CD4-positive, alpha-beta T cell (primary cell): ENCODE measurements around the gene TMBIM1. TPM values are rescaled to one million over a fixed set of nuclear protein-coding genes. Genes with fewer than 3 reads are reported as not detected.

ENCODE experiments used
- ATAC-seq: fragments of 200-7000 bp; cut with Tn5 transposase; one replicate; pipeline ENCODE4 v1.10.0; 2022; ENCODE audit warnings: mild to moderate bottlenecking; ENCODE audit not compliant: poor library complexity
- CTCF ChIA-PET: fragments of 350-600 bp; sonication (Branson Sonifier 250); formaldehyde crosslinking; loops from one replicate; lab custom pipeline; 2021; ENCODE audit warnings: antibody characterized with exemption, inconsistent platforms; lab: Charles Lee
- POLR2A ChIA-PET: fragments of 350-600 bp; sonication (Branson Sonifier 250); formaldehyde crosslinking; loops from one replicate; lab custom pipeline; 2021; ENCODE audit warnings: antibody characterized with exemption, inconsistent platforms; lab: Charles Lee
- DNase-seq, 14 experiments: peaks; one replicate each; pipeline ENCODE4 v3.0.0-alpha.2; 2013 to 2020; ENCODE audit warnings: mixed read lengths in 2 of 14
- H3K27ac ChIP-seq, 2 donors: one replicate each; pipeline versions ENCODE4 v1.5.1 to v1.7.0; 2013; ENCODE audit warnings: low read length in 2 of 2, low read depth in 1 of 2, mild to moderate bottlenecking in 1 of 2
- H3K27me3 ChIP-seq, 2 experiments: 1 replicate in 1 of 2; 2 replicates in 1 of 2; pipeline versions ENCODE4 v1.6.1 to v1.7.0; 2013; ENCODE audit warnings: low read length in 2 of 2, control low read depth in 1 of 2, mild to moderate bottlenecking in 1 of 2, moderate library complexity in 1 of 2; ENCODE audit not compliant: insufficient read depth in 2 of 2, control insufficient read depth in 1 of 2
- H3K36me3 ChIP-seq: one replicate; pipeline ENCODE4 v1.6.1; 2013; ENCODE audit warnings: low read length, control low read depth; ENCODE audit not compliant: insufficient read depth
- H3K4me1 ChIP-seq: one replicate; pipeline ENCODE4 v1.6.1; 2013; ENCODE audit warnings: low read length, control low read depth; ENCODE audit not compliant: insufficient read depth
- H3K4me3 ChIP-seq: one replicate; pipeline ENCODE4 v1.5.1; 2013; ENCODE audit warnings: mild to moderate bottlenecking, low read length, moderate library complexity
- H3K9me3 ChIP-seq, 2 experiments: 1 replicate in 1 of 2; 2 replicates in 1 of 2; pipeline versions ENCODE4 v1.6.1 to v1.7.0; 2013; ENCODE audit warnings: low read length in 2 of 2, mild to moderate bottlenecking in 2 of 2, control low read depth in 1 of 2, moderate library complexity in 1 of 2; ENCODE audit not compliant: control insufficient read depth in 1 of 2, insufficient read depth in 1 of 2
- H3K27ac Mint-ChIP-seq: one replicate; pipeline ENCODE4 v1.8.0; 2020; ENCODE audit warnings: mixed read lengths
- H3K27me3 Mint-ChIP-seq: one replicate; pipeline ENCODE4 v1.8.0; 2021; ENCODE audit warnings: mixed read lengths
- H3K36me3 Mint-ChIP-seq: one replicate; pipeline ENCODE4 v1.8.0; 2021; ENCODE audit warnings: low read depth, mixed read lengths
- H3K4me1 Mint-ChIP-seq: one replicate; pipeline ENCODE4 v1.8.0; 2021; ENCODE audit warnings: low read depth, mixed read lengths
- H3K4me3 Mint-ChIP-seq: one replicate; pipeline ENCODE4 v1.8.0; 2020; ENCODE audit warnings: mild to moderate bottlenecking, mixed read lengths
- H3K9me3 Mint-ChIP-seq: one replicate; pipeline ENCODE4 v1.8.0; 2020; ENCODE audit warnings: mixed read lengths
- CTCF ChIP-seq: fragments of 200-600 bp; IDR thresholded peaks from one replicate; pipeline ENCODE4 v1.8.0; 2022; ENCODE audit warnings: antibody characterized with exemption, mild to moderate bottlenecking
- intact Hi-C, 2 experiments: fragments of 100-400 bp; cut with DNase I in 1 of 2; cut with micrococcal nuclease in 1 of 2; formaldehyde crosslinking; loops; one replicate each; pipeline versions ENCODE4 v1.15.1 to v1.9.0; 2023 to 2025; cut with DNase I, micrococcal nuclease
- total RNA-seq, 174 experiments: library from RNA in 2 of 174; stranded (reverse) in 2 of 174; gene quantifications; one replicate each; pipeline ENCODE4 v1.2.3 and lab custom pipeline; 2021 to 2026

Gene TMBIM1
- total RNA-seq, 2 experiments from 2014 or later: 99.2 to 102 TPM

DNA sequence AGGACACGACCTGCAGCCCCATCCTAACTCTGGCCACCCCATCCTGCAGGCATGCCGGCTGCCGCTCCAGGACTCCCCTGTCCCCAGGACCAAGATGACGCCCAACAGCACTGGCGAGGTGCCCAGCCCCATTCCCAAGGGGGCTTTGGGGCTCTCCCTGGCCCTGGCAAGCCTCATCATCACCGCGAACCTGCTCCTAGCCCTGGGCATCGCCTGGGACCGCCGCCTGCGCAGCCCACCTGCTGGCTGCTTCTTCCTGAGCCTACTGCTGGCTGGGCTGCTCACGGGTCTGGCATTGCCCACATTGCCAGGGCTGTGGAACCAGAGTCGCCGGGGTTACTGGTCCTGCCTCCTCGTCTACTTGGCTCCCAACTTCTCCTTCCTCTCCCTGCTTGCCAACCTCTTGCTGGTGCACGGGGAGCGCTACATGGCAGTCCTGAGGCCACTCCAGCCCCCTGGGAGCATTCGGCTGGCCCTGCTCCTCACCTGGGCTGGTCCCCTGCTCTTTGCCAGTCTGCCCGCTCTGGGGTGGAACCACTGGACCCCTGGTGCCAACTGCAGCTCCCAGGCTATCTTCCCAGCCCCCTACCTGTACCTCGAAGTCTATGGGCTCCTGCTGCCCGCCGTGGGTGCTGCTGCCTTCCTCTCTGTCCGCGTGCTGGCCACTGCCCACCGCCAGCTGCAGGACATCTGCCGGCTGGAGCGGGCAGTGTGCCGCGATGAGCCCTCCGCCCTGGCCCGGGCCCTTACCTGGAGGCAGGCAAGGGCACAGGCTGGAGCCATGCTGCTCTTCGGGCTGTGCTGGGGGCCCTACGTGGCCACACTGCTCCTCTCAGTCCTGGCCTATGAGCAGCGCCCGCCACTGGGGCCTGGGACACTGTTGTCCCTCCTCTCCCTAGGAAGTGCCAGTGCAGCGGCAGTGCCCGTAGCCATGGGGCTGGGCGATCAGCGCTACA lies 29.4 kb downstream of the TMBIM1 start:
- intact Hi-C loops: no loop called here
- peaks cover 49% of the 10 kb centered on the region for H3K36me3 ChIP-seq
- H3K9me3 ChIP-seq: no peaks in the 10 kb centered on the region
- CTCF ChIA-PET: no interaction called here
- no peaks in the 10 kb centered on the region for H3K27me3 Mint-ChIP-seq
- H3K27ac ChIP-seq: no peak overlapping the region
- peaks cover 15% of the 10 kb centered on the region for H3K4me1 Mint-ChIP-seq
- H3K36me3 Mint-ChIP-seq: peaks cover 35% of the 10 kb centered on the region
- no peak for TF ChIP-seq CTCF
- H3K4me1 ChIP-seq: peaks cover 38% of the 10 kb centered on the region
- no peak overlapping the region for H3K4me3 ChIP-seq
- no peak overlapping the region for H3K27ac Mint-ChIP-seq
- DNase-seq (no peak), ATAC-seq (no peak)
- no peak overlapping the region for H3K4me3 Mint-ChIP-seq
- H3K27me3 ChIP-seq: no peaks in the 10 kb centered on the region
- POLR2A ChIA-PET: interaction anchor here (0.5 kb wide), 1 partner anchor 34 kb away, joined by 3 read pairs; no protein-coding TSS in a partner anchor
- no peaks in the 10 kb centered on the region for H3K9me3 Mint-ChIP-seq

- H3K4me1 ChIP-seq: peaks cover 39% of the 10 kb centered on the region
- no peak overlapping the region for H3K4me3 ChIP-seq
- TF ChIP-seq CTCF: no peak
- intact Hi-C loops: no loop called here
- no peak overlapping the region for H3K27ac ChIP-seq
- no peaks in the 10 kb centered on the region for H3K27me3 Mint-ChIP-seq
- ChIA-PET CTCF (no interaction called here), POLR2A (interaction anchor here (1.6 kb wide), 1 partner anchor 36 kb away, joined by 5 read pairs; no protein-coding TSS in a partner anchor)
- H3K9me3 ChIP-seq: no peaks in the 10 kb centered on the region
- H3K36me3 ChIP-seq: peaks cover 44% of the 10 kb centered on the region
- H3K27ac Mint-ChIP-seq: no peak overlapping the region
- no peaks in the 10 kb centered on the region for H3K27me3 ChIP-seq
- peaks cover 16% of the 10 kb centered on the region for H3K4me1 Mint-ChIP-seq
- no peak for ATAC-seq
- H3K4me3 Mint-ChIP-seq: no peak overlapping the region
- DNase-seq: no peak
- peaks cover 35% of the 10 kb centered on the region for H3K36me3 Mint-ChIP-seq
- H3K9me3 Mint-ChIP-seq: no peaks in the 10 kb centered on the region
Observed at GRCh38 chr2:218262237-218262600, 30.1 kb downstream of the TMBIM1 start.

DNA sequence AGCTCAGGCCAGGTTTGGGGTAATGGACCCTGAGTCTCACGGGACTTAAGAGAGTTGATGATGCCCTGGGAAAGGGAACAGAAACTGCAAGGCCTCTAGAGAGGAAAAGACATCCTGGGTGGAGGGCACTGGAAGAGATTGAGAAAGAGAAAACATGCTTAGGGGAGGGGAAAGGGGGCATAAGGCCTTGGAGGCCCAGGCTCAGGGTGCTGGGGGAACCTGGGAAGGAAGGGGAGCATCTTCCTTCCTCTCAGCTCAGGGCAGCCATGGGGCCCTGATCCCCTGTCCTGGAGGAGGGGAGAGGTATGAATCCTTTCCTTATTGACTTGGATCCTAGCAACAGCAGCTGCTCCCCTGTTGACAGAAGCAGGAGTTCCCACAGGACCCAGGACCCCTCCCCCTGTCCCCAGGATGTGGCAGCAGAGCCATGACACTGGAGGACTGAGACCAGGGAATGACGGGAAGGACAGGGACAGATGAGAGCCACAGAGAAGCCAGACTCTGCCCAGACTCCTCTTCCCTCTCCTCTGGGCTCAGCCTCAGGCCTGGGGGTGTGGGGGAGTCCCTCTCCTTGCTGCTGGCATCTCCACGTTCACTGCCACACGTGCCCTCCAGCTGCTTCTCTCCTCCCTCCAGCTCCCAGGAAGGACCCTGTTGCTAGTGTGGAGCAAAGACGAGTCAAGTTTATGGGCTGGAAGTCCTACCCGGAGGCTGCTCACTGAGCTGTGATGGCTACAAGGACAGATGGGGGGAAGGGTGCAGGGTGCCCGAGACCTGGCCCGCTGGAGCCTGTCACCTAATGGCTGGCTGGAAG lies 30.7 kb downstream of the TMBIM1 start:
- ChIA-PET POLR2A (interaction anchor here (0.6 to 1.6 kb wide), 3 partner anchors 8 to 36 kb away, joined by 3 to 6 read pairs (median 5); partner anchors contain the start of genes AAMP and PNKD), CTCF (no interaction called here)
- Mint-ChIP-seq H3K9me3 (no peaks in the 10 kb centered on the region), H3K27me3 (no peaks in the 10 kb centered on the region), H3K27ac (no peak overlapping the region), H3K4me1 (peaks cover 14% of the 10 kb centered on the region), H3K36me3 (peaks cover 35% of the 10 kb centered on the region), H3K4me3 (no peak overlapping the region)
- H3K27ac ChIP-seq: no peak overlapping the region
- DNase-seq (no peak), ATAC-seq (no peak)
- TF ChIP-seq CTCF: no peak
- no peaks in the 10 kb centered on the region for H3K27me3 ChIP-seq
- intact Hi-C loops: no loop called here
- peaks cover 38% of the 10 kb centered on the region for H3K4me1 ChIP-seq
- no peak overlapping the region for H3K4me3 ChIP-seq
- H3K36me3 ChIP-seq: peaks cover 38% of the 10 kb centered on the region
- H3K9me3 ChIP-seq: no peaks in the 10 kb centered on the region
